ENCODE measurements around the gene CHN1.
A peak's percentile ranks its signal among the peaks of the same experiment; 100 is the strongest.

CHN1 gene

GRCh38 chr2:175004980-175005732, at the start of gene CHN1:
CHN1 (minus strand) TSS chr2:175005381; CDS start chr2:175004912, 469 bp downstream.
- DNase-seq: peak; percentile 73 to 74

- DNase-seq: no peak
These were observed 49.2 kb upstream of the CHN1 start for GRCh38 chr2:175054340-175054739.

- no peak for DNase-seq
These were observed 44.5 kb upstream of the CHN1 start for GRCh38 chr2:175049661-175050060.

- DNase-seq: no peak
These were observed 43.1 kb upstream of the CHN1 start for GRCh38 chr2:175048275-175048674.

GRCh38 chr2:175039490-175039889, 34.3 kb upstream of the CHN1 start:
- no peak for DNase-seq

GRCh38 chr2:175039031-175039430, 33.9 kb upstream of the CHN1 start:
- DNase-seq: no peak

- DNase-seq: no peak
These were observed 32.8 kb upstream of the CHN1 start for GRCh38 chr2:175037941-175038340.

GRCh38 chr2:175036582-175037018, 31.4 kb upstream of the CHN1 start:
- no peak for DNase-seq

- no peak for DNase-seq
These were observed 30.6 kb upstream of the CHN1 start for GRCh38 chr2:175035806-175036205.

- DNase-seq: no peak
These were observed 29.5 kb upstream of the CHN1 start for GRCh38 chr2:175034716-175035115.

- peak; percentile 9 to 14 for DNase-seq
These were observed 25.4 kb upstream of the CHN1 start for GRCh38 chr2:175030380-175031271.

GRCh38 chr2:175027755-175028154, 22.6 kb upstream of the CHN1 start:
- DNase-seq: no peak

GRCh38 chr2:175026385-175026784, 21.2 kb upstream of the CHN1 start:
- no peak for DNase-seq

- DNase-seq: no peak
These were observed 20.8 kb upstream of the CHN1 start for GRCh38 chr2:175025946-175026345.

- DNase-seq: no peak
These were observed 20.1 kb upstream of the CHN1 start for GRCh38 chr2:175025233-175025632.

- no peak for DNase-seq
These were observed 17.7 kb upstream of the CHN1 start for GRCh38 chr2:175022923-175023322.

- no peak for DNase-seq
These were observed 14.6 kb upstream of the CHN1 start for GRCh38 chr2:175019566-175020327.

GRCh38 chr2:175017618-175018414, 12.6 kb upstream of the CHN1 start:
- no peak for DNase-seq

- no peak for DNase-seq
These were observed 10.2 kb upstream of the CHN1 start for GRCh38 chr2:175015340-175015739.

- no peak for DNase-seq
These were observed 7.3 kb upstream of the CHN1 start for GRCh38 chr2:175012516-175012915.

- no peak for DNase-seq
These were observed 6.3 kb upstream of the CHN1 start for GRCh38 chr2:175011505-175011904.

- DNase-seq: no peak
These were observed 5.7 kb upstream of the CHN1 start for GRCh38 chr2:175010848-175011254.
